ENCODE results near the gene PKNOX2.

DNA sequence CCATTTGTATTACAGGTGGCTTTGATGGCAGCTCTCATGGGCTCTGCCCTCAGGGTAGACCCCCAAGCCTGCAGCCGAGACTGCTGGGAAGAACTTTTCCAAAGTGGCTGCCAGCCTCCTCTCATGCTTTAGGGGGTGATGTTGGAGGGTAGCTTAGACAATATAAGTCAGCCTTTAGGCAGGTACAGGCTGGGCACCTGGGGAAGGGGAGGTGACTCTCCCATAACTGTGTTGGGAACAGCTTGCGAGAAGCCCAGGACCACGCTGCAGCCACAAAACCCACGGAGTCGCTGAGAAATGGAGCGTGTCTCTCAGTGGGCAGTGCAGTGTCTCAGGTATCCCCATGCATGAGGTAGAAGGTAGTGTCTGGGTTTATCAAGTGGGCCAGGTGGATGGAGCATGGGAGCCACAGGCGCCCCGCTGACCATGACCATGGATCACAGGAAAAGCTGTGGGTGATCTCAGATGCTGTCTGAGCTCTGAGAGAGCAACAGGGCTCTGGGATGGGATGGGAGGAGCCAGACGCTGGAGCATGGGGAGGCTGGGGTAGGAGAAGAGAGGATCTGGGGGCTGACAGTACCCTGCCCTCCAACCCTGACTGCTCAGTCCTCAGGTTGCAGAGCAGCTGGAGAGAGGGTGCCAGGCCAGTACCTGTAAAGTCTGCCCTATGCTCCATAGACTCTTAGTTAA is 216.3 kb downstream of the PKNOX2 start:
- TF ChIP-seq POLR2A (IDR thresholded peaks at IDR 0.05) (no peak), CTCF (IDR thresholded peaks at IDR 0.05 in 8 of 11, conservative IDR thresholded peaks at IDR 0.05 in 3 of 11) (no peak), POLR2AphosphoS5 (IDR thresholded peaks at IDR 0.05) (no peak)
